ENCODE measurements around the gene PALLD.

DNA sequence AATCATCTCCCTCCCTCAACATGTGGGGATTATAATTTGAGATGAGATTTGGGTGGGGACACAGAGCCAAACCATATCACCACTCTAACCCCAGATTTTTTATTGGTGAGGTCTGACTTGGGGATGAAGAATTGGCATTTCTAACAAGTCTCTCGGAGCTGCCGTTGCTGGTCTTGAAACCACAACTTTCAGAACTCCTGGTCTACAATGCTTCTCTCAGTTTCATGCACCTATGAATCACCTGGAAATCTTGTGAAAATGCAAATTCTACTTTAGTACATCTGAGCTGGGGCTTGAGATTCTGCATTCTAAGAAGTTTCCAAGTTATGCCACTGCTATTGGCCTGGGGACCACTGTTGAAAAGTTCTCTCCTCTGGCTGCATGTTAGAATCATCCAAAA is 78.6 kb downstream of the PALLD start:
- TF ChIP-seq, protein P1, sequence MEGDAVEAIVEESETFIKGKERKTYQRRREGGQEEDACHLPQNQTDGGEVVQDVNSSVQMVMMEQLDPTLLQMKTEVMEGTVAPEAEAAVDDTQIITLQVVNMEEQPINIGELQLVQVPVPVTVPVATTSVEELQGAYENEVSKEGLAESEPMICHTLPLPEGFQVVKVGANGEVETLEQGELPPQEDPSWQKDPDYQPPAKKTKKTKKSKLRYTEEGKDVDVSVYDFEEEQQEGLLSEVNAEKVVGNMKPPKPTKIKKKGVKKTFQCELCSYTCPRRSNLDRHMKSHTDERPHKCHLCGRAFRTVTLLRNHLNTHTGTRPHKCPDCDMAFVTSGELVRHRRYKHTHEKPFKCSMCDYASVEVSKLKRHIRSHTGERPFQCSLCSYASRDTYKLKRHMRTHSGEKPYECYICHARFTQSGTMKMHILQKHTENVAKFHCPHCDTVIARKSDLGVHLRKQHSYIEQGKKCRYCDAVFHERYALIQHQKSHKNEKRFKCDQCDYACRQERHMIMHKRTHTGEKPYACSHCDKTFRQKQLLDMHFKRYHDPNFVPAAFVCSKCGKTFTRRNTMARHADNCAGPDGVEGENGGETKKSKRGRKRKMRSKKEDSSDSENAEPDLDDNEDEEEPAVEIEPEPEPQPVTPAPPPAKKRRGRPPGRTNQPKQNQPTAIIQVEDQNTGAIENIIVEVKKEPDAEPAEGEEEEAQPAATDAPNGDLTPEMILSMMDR (IDR thresholded peaks at IDR 0.05; ENCODE audit: borderline replicate concordance, extremely low read depth, low read length, poor library complexity, severe bottlenecking): no peak
- TF ChIP-seq EZH2 (IDR thresholded peaks at IDR 0.05; ENCODE audit: borderline replicate concordance, low read depth, low read length, severe bottlenecking): no peak
